ENCODE measurements around the gene CLIP1.
A peak's percentile ranks its signal among the peaks of the same experiment; 100 is the strongest.
"Not testable (repeated sequence)": the region's sequence is repeated elsewhere in the genome, so short reads cannot be mapped to it uniquely, and the experiment has no call there.

CLIP1 gene

DNA sequence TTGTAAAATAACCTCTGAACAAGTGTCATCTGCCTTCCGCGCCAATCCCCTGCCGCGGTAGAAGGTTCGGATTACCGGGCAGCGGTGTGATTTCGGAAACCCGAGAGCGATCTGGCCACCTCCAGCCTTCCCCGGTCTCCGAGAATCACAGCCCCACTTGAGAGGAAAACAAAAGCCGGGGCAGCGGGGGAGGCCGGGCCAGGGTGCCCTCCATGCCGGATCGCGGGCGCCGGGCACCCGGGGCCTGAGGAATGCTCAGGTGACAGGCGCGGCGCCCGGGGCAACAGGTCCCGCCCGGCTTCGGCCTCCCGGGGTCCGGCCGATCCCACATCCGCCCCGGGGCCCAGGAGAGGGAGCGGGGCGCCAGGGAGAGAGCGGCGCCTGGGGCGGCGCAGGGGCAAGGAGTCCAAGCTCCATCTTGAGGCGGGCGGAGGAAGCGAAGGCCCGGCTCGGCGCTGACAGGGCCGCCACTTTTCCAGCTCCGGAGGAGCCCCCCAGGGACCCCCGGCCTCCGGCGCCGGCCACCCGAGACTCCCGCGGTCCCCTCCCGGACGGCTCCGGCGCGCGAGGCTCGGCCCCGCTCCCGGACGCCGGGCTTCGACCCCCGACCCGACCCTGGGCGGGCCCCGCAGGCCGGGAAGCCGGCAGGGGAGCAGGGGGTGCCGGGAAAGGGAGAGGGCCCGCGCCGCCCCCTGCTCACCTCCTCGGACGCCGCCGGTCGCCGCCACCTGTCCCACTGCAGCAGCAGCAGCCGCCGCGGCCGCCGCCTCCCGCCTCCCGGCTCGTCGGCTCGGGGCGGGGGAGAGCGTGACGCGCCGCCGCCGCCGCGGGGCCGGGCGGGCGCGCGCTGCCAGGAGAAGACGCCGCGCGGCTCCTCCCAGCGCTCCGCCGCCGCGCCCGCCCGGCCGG lies at the start of gene CLIP1:
CLIP1 (minus strand) TSS at position 849 of the 909 bp plus-strand sequence. CDS start 42,217 bp downstream, outside the sequence.
- DNase-seq, result peak; percentile 52

DNA sequence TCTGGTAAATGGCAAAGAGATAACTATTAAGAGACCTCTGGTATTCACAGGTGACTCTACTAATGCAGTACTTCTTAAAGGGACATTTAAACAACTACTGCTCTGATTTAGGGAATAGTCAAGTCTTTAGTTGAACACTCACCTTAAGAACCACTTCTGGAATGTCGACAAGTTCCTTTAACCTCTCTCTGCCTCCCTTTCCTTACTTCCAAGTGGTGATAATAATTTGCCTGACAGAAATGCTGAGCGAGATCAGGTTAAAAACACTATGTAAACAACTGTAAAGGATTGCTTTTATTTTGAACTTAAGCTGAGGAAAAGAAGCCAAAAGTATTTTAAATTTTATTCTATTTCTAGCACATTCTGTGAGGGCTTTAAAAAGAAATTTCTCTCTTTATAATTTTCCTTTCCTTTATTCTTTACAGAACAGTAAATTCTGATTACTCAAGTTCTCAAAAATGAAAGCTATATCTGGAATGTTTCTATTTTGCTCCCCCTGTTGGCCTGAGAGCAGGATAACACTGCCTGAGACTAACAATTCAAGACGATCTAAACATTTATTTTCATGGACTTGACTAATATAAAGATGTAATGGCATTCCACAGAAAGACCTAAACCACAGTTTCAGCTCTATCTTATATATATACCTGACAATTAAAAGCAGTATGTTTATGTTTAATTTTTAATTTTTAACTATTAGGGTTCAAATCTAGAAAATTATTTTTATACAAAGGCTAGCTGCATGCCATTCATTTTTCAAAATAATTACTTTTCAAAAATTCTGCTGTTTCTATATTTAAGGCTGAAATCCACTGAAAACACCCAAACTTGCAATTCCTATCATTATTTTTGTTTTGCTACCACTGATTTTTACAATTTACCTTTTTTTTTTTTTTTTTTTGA lies 49.1 kb upstream of the CLIP1 start:
- no peak for DNase-seq

DNA sequence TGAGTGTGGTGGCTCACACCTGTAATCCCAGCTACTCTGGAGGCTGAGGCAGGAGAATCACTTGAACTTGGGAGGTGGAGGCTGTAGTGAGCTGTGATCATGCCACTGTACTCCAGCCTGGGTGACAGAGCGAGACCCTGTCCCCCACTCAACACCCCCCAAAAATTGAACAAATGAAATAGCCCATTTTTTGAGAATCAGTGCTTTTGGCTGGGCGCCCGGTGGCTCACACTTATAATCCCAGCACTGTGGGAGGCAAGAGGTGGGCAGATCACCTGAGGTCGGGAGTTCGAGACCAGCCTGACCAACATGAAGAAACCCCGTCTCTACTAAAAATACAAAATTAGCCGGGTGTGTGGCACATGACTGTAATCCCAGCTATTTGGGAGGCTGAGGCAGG lies 48.1 kb upstream of the CLIP1 start:
- not testable (repeated sequence) for DNase-seq

DNA sequence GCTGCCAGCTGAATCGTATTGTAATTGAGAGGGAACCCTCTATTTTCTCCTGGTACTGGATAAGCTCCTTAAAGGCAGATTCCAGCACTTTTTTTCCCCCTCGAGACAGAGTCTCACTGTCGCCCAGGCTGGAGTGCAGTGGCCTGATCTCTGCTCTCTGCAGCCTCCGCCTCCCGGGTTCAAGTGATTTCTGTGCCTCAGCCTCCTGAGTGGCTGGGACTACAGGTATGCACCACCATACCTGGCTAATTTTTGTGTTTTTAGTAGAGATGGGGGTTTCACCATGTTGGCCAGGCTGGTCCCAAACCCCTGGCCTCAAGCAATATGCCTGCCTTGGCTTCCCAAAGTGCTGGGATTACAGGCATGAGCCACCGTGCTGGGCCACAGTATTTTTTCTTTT lies 47.4 kb upstream of the CLIP1 start:
- not testable (repeated sequence) for DNase-seq

DNA sequence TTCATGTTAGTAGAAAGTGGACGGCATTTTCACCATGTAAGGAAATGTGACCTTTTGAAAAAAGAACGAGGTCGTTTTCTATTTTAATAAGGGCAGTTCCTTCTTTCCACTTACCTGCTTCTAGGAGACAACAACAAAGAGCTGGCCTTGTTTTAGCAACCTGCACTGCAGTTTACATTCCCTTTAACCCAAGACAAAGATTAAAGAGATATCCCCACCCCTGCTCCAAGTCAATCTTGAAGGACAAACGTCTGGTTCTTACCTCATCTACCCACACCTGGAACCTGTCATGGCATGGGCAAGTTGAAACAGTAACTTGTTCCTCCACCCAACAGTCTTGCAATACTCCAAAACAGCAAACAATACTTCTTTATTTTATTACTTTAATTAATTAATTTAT lies 45.5 kb upstream of the CLIP1 start:
- no peak for DNase-seq

DNA sequence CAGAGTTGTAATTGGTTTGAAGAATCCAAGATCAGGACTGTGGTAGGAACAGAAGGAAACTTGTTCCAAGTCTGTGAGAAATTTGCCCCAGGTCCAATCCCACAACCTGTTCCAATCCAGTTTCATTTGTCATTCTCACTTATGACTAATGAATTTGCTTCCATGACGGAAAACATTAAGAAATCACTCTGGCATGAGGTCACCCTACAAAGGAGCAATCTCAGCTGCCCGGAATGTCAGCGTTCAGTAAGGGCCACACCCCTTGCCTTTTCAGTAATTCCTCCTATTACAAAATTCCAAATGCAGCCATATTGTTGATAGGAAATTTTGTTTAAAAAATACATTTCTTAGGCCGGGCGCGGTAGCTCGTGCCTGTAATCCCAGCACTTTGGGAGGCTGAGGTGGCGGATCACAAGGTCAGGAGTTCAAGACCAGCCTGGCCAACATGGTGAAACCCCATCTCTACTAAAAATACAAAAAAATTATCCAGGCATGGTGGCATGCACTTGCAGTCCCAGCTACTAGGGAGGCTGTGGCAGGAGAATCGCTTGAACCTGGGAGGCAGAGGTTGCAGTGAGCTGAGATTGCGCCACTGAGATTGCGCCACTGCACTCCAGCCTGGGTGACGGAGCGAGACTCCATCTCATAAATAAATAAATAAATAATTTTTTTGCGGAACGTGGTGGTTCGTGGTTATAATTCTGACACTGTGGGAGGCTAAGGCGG lies 42.0 kb upstream of the CLIP1 start:
- peak; percentile 51 for DNase-seq

DNA sequence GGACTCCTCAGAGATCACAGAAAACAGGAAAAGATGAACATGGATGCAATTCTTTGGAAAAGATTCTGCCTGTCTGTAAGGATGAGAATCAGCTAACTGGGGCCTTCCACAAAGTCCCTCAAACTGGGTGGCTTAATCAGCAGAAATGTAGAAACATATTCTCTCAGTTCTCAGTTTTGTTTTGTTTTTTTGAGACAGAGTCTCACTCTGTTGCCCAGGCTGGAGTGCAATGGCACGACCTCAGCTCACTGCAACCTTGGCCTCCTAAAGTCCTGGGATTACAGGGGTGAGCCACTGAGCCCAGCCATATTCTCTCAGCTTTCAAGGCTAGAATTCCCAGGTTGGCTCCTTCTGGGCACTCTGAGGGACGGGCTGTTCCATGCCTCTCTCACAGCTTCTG lies 38.2 kb upstream of the CLIP1 start:
- DNase-seq, result no peak

DNA sequence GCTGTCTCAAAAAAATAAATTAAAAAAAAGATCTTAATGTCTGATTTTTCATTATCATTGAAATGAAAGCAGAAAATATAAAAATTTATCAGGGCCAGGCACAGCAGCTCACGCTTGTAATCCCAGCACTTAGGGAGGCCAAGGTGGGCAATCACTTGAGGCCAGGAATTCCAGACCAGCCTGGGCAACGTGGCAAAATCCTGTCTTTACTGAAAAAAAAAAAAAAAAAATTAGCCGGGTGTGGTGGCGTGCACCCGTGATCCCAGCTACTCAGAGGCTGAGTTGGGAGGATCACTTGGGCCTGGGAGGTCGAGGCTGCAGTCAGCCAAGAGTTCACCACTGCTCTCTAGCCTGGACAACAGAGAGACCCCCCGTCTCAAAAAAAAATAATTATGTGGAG lies 37.6 kb upstream of the CLIP1 start:
- DNase-seq, result no peak

DNA sequence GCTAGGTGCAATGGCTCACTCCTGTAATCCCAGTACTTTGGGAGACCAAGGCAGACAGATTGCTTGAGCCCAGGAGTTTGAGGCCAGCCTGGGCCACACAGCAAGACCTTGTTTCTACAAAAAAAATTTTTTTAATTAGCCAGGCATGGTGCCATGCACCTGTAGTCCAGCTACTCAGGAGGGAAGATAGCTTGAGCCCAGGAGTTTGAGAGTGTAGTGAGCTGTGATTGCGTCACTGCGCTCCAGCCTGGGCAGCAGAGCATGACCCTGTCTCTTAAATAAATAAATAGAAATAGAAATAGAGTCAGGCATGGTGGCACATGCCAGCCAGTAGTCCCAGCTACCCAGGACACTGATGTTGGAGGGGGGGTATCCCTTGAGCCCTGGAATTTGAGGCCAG lies 36.7 kb upstream of the CLIP1 start:
- no peak for DNase-seq

DNA sequence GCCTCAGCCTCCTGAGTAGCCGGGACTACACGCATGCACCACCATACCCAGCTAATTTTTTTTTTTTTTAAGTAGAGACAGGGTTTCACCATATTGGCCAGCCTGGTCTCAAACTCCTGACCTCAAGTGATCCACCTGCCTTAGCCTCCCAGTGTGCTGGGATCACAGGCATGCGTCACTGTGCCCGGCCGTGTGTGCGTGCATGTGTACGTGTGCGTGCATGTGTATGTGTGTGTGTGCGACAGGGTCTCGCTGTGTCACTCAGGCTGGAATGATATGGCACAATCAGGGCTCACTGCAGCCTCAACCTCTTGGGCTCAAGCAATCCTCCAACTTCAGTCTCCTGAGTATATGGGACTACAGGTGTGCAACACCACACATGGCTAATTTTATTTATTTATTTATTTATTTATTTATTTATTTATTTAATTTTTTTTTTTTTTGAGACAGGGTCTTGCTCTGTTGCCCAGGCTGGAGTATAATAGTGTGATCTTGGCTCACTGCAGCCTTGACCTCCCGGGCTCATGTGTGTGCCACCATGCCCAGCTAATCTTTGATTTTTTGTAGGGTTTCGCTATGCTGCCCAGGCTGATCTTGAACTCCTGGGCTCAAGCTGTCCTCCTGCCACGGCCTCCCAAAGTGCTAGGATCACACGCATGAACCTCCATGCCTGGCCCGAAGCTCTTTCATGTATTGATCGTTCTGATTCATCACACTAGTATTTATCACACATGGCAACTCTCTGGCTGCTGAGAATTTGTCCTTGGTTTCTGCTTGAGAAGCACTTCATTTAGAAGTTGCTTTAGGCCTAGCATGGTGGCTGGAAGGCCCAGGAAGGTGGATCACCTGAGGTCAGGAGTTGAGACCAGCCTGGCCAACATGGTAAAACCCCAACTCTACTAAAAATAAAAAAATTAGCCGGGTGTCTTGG lies 35.9 kb upstream of the CLIP1 start:
- DNase-seq, result no peak

DNA sequence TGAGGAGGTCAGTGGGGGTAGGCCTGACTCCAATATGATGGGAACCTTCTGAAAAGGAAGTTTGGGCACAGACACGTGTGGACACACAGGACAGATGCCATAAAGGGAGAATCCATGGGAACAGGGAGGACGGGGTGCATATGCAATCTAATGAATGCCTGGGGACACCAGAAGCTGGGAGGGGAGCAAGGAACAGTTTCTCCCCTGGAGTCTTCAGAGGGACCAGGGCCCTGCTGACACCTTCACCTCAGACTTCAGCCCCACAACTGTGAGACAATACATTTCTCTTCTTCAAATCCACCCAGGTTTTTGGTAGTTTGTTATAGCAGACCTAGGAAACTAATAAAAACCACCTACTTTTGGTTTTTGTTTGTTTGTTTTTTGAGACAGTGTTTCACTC lies 35.2 kb upstream of the CLIP1 start:
- DNase-seq, result no peak

DNA sequence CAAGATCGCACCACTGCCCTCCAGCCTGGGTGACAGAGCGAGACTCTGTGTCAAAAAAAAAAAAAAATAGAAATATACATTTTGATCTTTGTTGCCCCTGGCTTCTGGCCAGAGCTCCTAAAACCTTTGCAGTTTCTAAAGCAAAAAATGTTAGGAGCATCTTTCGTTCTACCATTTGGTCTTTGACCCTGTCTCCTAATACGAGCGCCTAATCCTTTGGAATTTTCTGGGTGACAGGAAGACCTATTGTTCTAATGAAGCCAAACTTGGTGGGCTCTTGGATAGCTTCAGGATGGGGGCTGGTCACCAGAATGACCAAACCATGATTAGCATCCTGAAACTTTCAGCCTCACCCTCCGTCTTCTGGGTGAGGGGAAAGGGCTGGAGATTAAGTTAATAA lies 32.3 kb upstream of the CLIP1 start:
- DNase-seq, result no peak

DNA sequence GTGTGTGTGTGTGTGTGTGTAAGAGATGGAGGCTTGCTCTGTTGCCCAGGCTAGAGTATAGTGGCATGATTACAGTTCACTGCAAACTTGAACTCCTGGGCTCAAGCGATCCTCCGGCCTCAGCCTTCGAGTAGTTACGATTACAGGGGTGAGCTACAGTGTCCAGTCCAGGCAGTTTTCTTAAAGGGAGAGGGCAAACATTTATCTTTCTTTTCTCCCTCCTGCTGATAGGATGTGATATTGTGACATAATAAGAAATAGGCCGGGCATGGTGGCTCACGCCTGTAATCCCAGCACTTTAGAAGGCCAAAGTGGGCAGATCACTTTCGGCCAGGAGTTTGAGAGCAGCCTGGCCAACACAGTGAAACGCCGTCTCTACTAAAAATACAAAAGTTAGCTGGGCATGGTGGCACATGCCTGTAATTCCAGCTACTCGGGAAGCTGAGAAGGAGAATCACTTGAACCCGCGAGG lies 31.8 kb upstream of the CLIP1 start:
- no peak for DNase-seq

DNA sequence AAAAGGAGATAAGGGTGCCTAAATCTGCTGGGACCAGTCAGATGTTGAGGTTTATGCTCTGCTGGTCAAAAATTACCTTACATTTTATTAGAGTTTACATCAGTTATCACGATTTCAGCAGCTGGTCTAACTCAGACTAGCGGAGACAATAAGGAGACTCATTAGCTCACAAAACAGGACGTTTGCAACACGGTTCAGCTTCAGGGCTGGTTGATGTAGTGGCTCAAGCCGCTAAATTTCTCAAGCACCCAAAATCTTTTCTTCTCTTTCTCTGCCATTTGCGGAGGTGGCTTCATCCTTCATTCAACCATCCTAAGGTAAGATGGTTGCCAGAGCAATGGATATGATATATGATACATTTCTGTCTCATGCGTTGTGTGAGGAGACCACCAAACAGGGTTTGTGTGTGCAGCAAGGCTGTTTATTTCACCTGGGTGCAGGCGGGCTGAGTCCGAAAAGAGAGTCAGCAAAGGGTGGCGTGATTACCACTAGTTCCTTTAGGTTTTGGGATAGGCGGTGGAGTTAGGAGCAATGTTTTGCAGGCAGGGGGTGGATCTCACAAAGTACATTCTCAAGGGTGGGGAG lies 30.3 kb upstream of the CLIP1 start:
- no peak for DNase-seq

DNA sequence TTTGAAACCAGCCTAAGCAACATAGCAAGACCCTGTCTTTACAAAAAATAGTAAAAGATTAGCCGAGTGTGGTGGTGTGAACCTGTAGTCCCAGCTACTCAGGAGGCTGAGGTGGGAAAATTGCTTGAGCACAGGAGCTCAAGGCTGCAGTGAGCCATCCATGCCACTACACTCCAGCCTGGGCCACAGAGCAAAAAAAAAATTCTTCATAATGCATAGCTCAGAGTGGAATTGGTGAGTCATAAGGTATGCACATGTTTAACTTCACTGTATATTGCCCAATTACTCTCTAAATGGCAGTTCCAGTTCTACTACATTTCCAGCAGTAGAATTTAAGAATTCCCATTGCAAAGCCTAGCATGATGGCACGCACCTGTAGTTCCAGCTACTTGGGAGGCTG lies 26.8 kb upstream of the CLIP1 start:
- DNase-seq, result no peak

DNA sequence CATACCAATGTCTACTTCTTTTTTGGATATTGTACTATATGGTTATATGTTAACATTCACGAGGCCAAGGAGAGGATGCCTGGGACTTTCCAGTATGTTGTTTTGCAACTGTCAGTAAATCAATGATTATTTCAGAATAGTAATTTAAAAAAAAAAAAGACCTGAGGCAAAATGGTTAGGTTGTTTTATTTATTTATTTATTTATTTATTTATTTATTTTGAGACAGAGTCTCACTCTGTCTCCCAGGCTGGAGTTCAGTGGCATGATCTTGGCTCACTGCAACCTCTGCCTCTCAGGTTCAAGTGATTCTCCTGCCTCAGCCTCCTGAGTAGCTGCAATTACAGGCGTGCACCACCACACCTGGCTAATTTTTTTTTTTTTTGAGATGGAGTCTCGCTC lies 25.4 kb upstream of the CLIP1 start:
- not testable (repeated sequence) for DNase-seq

DNA sequence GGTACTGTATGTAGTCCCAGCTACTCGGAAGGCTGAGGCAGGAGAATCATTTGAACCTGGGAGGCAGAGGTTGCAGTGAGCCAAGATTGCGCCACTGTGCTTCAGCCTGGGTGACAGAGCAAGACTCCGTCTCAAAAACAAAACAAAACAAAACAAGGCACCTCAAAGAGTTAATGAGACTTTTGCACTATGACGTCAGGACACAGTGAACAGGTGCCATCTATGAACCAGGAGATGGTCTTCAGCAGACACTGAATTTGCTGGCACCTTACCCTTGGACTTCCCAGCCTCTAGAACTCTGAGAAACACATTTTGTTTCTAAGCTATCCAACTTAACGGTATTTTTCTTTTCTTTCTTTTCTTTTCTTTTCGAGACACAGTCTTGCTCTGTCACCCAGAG lies 23.9 kb upstream of the CLIP1 start:
- not testable (repeated sequence) for DNase-seq

DNA sequence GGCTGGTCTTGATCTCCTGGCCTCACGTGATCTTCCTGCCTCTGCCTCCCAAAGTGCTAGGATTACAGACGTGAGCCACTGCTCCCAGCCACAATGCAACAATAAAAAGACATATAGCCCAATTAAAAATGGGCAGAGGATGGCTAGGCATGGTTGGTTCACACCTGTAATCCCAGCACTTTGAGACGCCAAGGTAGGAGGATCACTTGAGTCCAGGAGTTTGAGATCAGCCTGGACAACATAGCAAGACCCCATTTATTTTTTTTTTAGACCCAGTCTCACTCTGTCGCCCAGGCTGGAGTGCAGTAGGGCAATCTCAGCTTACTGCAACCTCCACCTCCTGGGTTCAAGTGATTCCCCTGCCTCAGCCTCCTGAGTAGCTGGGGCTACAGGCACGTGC lies 21.6 kb upstream of the CLIP1 start:
- not testable (repeated sequence) for DNase-seq

DNA sequence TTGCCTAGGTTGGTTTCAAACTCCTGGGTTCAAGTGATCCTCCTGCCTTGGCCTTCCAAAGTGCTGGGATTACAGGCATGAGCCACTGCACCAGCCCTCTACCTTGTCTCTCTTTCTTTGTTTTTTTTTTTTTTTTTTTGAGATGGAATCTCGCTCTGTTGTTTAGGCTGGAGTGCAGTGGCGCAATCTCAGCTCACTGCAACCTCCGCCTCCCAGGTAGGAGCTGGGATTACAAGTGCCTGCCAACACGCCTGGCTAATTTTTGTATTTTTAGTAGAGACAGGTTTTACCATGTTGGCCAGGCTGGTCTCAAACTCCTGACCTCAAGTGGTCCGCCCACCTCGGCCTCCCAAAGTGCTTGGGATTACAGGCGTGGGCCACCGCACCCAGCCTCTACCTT lies 16.4 kb upstream of the CLIP1 start:
- DNase-seq, result not testable (repeated sequence)

DNA sequence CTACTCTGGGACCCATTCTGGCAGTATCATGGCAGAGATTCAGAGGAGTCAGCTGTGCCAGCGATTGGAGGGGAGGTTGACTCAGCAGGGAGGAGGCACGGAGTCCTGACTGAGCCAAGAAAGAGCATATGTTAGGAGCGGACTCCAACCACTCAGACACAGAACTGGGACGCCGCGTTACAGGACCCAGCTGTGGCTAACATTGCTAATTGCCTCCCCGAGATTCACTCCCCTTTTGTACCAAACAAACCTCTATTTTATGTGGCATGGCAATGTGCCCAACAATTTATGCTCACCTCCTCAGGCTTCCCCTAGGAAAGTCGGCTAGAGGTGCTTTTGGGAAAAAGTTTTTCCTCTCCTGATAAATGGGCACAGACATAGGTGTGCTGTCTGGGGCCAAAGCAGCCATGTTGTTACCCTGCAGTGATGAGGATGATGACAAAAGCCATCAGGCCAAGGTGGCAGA lies 15.2 kb upstream of the CLIP1 start:
- DNase-seq, result no peak

DNA sequence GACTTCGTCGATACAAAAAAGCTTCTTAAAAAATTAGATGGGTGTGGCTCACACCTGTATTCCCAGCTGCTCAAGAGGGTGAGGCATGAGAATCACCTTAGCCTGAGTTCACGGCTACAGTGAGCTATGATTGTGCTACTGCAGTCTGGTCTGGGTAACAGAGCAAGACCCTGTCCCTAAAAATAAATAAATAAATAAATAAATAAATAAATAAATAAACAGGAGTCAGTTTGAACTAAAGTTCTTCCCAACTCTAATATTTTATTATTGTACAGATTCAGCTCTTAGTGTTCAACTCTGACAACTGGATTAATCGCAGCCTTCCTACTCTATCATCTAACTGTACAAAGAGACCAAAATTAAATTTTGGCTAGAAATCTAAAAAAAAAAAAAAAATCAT lies 12.7 kb upstream of the CLIP1 start:
- no peak for DNase-seq

Measured in 8988T (cell line).